ENCODE data around the gene ARHGAP29. TPM values are rescaled to one million over a fixed set of nuclear protein-coding genes. Genes with fewer than 3 reads are reported as not detected.

ARHGAP29 gene
- total and polyA plus RNA-seq, 8 donors, result 42.3 to 66.8 (median 62.1) TPM

GRCh38 chr1:94218332-94218731 is 19.1 kb downstream of the ARHGAP29 start:
- no peaks in the 10 kb centered on the region for H3K36me3 ChIP-seq
- TF ChIP-seq CTCF (IDR thresholded peaks at IDR 0.05), result no peak
- H3K27ac ChIP-seq, result peak overlapping the region; percentile 15 to 38
- no peaks in the 10 kb centered on the region for H3K27me3 ChIP-seq
- intact Hi-C loops (cut with DNase I), result no loop called here
- no peak for DNase-seq
- H3K4me3 ChIP-seq, result no peak overlapping the region
- H3K9me3 ChIP-seq, result no peaks in the 10 kb centered on the region
- no peak for ATAC-seq
- H3K4me1 ChIP-seq, result peaks cover 0 to 23% of the 10 kb centered on the region in 2 donors

- ATAC-seq, result no peak
- no peak overlapping the region for H3K4me3 ChIP-seq
- H3K27ac ChIP-seq, result peak overlapping the region in 1 of 2 donors; percentile 23
- H3K27me3 ChIP-seq, result no peaks in the 10 kb centered on the region
- no peak for TF ChIP-seq CTCF (IDR thresholded peaks at IDR 0.05)
- intact Hi-C loops (cut with DNase I), result no loop called here
- H3K4me1 ChIP-seq, result peaks cover 0 to 10% of the 10 kb centered on the region in 2 donors
- H3K9me3 ChIP-seq, result no peaks in the 10 kb centered on the region
- DNase-seq, result no peak
- no peaks in the 10 kb centered on the region for H3K36me3 ChIP-seq
Observed at GRCh38 chr1:94215955-94216354, 21.4 kb downstream of the ARHGAP29 start.

- Histone ChIP-seq H3K9me3 (no peaks in the 10 kb centered on the region), H3K4me3 (no peak overlapping the region), H3K36me3 (no peaks in the 10 kb centered on the region), H3K4me1 (peaks cover 0 to 5% of the 10 kb centered on the region in 2 donors), H3K27ac (no peak overlapping the region), H3K27me3 (no peaks in the 10 kb centered on the region)
- no peak for TF ChIP-seq CTCF (IDR thresholded peaks at IDR 0.05)
- ATAC-seq (no peak), DNase-seq (no peak)
- intact Hi-C loops (cut with DNase I), result no loop called here
Observed at GRCh38 chr1:94209982-94210381, 27.4 kb downstream of the ARHGAP29 start.

GRCh38 chr1:94209425-94209824 is 28.0 kb downstream of the ARHGAP29 start:
- ATAC-seq, result peak; percentile 26
- no peaks in the 10 kb centered on the region for H3K27me3 ChIP-seq
- peaks cover 0 to under 1% of the 10 kb centered on the region in 2 donors for H3K36me3 ChIP-seq
- no peak overlapping the region for H3K4me3 ChIP-seq
- H3K4me1 ChIP-seq, result peaks cover 0 to 5% of the 10 kb centered on the region in 2 donors
- intact Hi-C loops (cut with DNase I), result no loop called here
- TF ChIP-seq CTCF (IDR thresholded peaks at IDR 0.05), result no peak
- H3K9me3 ChIP-seq, result no peaks in the 10 kb centered on the region
- no peak for DNase-seq
- no peak overlapping the region for H3K27ac ChIP-seq

- ATAC-seq (no peak), DNase-seq (no peak)
- H3K9me3 ChIP-seq, result no peaks in the 10 kb centered on the region
- H3K4me1 ChIP-seq, result peaks cover 0 to 5% of the 10 kb centered on the region in 2 donors
- no peak overlapping the region for H3K4me3 ChIP-seq
- intact Hi-C loops (cut with DNase I), result no loop called here
- no peak overlapping the region for H3K27ac ChIP-seq
- TF ChIP-seq CTCF (IDR thresholded peaks at IDR 0.05), result no peak
- peaks cover 0 to 18% of the 10 kb centered on the region in 2 donors for H3K36me3 ChIP-seq
- H3K27me3 ChIP-seq, result no peaks in the 10 kb centered on the region
Observed at GRCh38 chr1:94207695-94208094, 29.7 kb downstream of the ARHGAP29 start.

All from left lung (tissue), 10 donors.